PC-3 (cell line): ENCODE results near the gene APOO. TPM values are rescaled to one million over a fixed set of nuclear protein-coding genes. Genes with fewer than 3 reads are reported as not detected.

ENCODE experiments used
- ATAC-seq: fragments of 200-7000 bp; cut with Tn5 transposase; 2 replicates; pipeline ENCODE4 v1.9.1; 2020; ENCODE audit warnings: mild to moderate bottlenecking, moderate library complexity
- BruUV-seq: library from RNA; stranded (reverse); fragments of 400-500 nt; replicated peaks from 2 replicates; lab custom pipeline; 2021; lab: Mats Ljungman, UMichigan
- CTCF ChIA-PET: fragments of 300-600 bp; sonication (Branson Sonifier 250); formaldehyde crosslinking; loops from one replicate; lab custom pipeline; 2022; ENCODE audit warnings: antibody characterized with exemption; lab: Charles Lee
- POLR2A ChIA-PET: fragments of 300-600 bp; sonication (Branson Sonifier 250); formaldehyde crosslinking; loops from one replicate; lab custom pipeline; 2022; ENCODE audit warnings: antibody characterized with exemption; ENCODE audit not compliant: unreplicated experiment; lab: Charles Lee
- DNase-seq: peaks from one replicate; pipeline ENCODE4 v3.0.0-alpha.2; 2015
- H2AFZ ChIP-seq: fragments of 300-600 bp; sonication (generic); 2 replicates; pipeline ENCODE4 v1.6.0; 2016; ENCODE audit warnings: antibody characterized with exemption, low read length
- H3F3A ChIP-seq: fragments of 300-600 bp; sonication (generic); one replicate; pipeline ENCODE4 v1.6.0; 2017; ENCODE audit warnings: antibody characterized with exemption, low read length, control low read depth, mild to moderate bottlenecking; ENCODE audit not compliant: unreplicated experiment
- H3K27ac ChIP-seq: fragments of 300-600 bp; sonication (generic); 2 replicates; pipeline ENCODE4 v1.5.1; 2016; ENCODE audit warnings: mild to moderate bottlenecking, low read length
- H3K27me3 ChIP-seq: fragments of 300-600 bp; sonication (generic); 2 replicates; pipeline ENCODE4 v1.6.1; 2016; ENCODE audit warnings: low read length, mixed read lengths
- H3K36me3 ChIP-seq: fragments of 300-600 bp; sonication (generic); 2 replicates; pipeline ENCODE4 v1.6.1; 2016; ENCODE audit warnings: low read depth, mixed run types, low read length, mixed read lengths
- H3K4me1 ChIP-seq: fragments of 300-600 bp; sonication (generic); 2 replicates; pipeline ENCODE4 v1.5.1; 2016; ENCODE audit warnings: low read length; ENCODE audit not compliant: insufficient read depth
- H3K4me2 ChIP-seq: fragments of 300-600 bp; sonication (generic); 2 replicates; pipeline ENCODE4 v1.6.0; 2016; ENCODE audit warnings: low read length
- H3K4me3 ChIP-seq: fragments of 300-600 bp; sonication (generic); 2 replicates; pipeline ENCODE4 v1.5.1; 2016; ENCODE audit warnings: mild to moderate bottlenecking, low read length, mixed read lengths
- H3K79me2 ChIP-seq: fragments of 300-600 bp; sonication (generic); 2 replicates; pipeline ENCODE4 v1.6.1; 2017; ENCODE audit warnings: low read length, mixed read lengths
- H3K9ac ChIP-seq: fragments of 300-600 bp; sonication (generic); 2 replicates; pipeline ENCODE4 v1.6.0; 2016; ENCODE audit warnings: mild to moderate bottlenecking, low read length
- H3K9me2 ChIP-seq: fragments of 300-600 bp; sonication (generic); replicated peaks from 2 replicates; pipeline ENCODE4 v1.6.1; 2016; ENCODE audit warnings: mixed run types, low read length, mixed read lengths
- H3K9me3 ChIP-seq: fragments of 300-600 bp; sonication (generic); 2 replicates; pipeline ENCODE4 v1.6.1; 2016; ENCODE audit warnings: low read length, mixed read lengths
- H4K20me1 ChIP-seq: fragments of 300-600 bp; sonication (generic); 2 replicates; pipeline ENCODE4 v1.6.1; 2016; ENCODE audit warnings: low read length, mixed read lengths
- CTCF ChIP-seq: fragments of 300-600 bp; sonication (generic); conservative IDR thresholded peaks from 2 replicates; pipeline ENCODE4 v1.5.1; 2017; ENCODE audit warnings: antibody characterized with exemption, low read depth, mild to moderate bottlenecking, low read length
- EZH2 ChIP-seq: fragments of 300-600 bp; sonication (generic); IDR thresholded peaks from one replicate; pipeline ENCODE4 v1.6.1; 2017; ENCODE audit warnings: antibody characterized with exemption, mild to moderate bottlenecking, low read length; ENCODE audit not compliant: unreplicated experiment
- EZH2phosphoT487 ChIP-seq: fragments of 300-600 bp; sonication (generic); IDR thresholded peaks from 2 replicates; pipeline ENCODE4 v1.6.1; 2018; ENCODE audit warnings: mild to moderate bottlenecking, antibody characterized with exemption, low read length, borderline replicate concordance
- intact Hi-C: fragments of 100-400 bp; cut with micrococcal nuclease; formaldehyde crosslinking; loops from 2 replicates; pipeline ENCODE4 v1.9.0; 2023
- total RNA-seq: library from RNA; depleted of rRNA; stranded (reverse); fragments of >200 nt; gene quantifications from 2 replicates; pipeline ENCODE4 v1.2.3, GENCODE V29; 2014

APOO gene
- total RNA-seq, 1 experiment from 2014 or later: 34.0 TPM

GRCh38 chrX:23785580-23785979, 122.2 kb downstream of the APOO start:
- no peaks in the 10 kb centered on the region for H3K9me2 ChIP-seq
- H2AFZ ChIP-seq: no peak overlapping the region
- peak overlapping the region; percentile 81; the same call in 1 of the 2 replicates for H3K27ac ChIP-seq
- H3K9ac ChIP-seq: peak overlapping the region; percentile 94; the same call in 1 of the 2 replicates
- BruUV-seq: no TSS peak
- no peak for DNase-seq
- POLR2A ChIA-PET: interaction anchor here (0.6 kb wide), 1 partner anchor 22 kb away, joined by 4 read pairs; no protein-coding TSS in a partner anchor
- peak overlapping the region; percentile 89 for H3K4me2 ChIP-seq
- no peaks in the 10 kb centered on the region for H3K27me3 ChIP-seq
- H3K4me1 ChIP-seq: peaks cover 35% of the 10 kb centered on the region
- peak overlapping the region; percentile 97 for H3K4me3 ChIP-seq
- no peak for ATAC-seq
- peaks cover 24% of the 10 kb centered on the region for H3F3A ChIP-seq
- H3K79me2 ChIP-seq: peaks cover 23% of the 10 kb centered on the region
- TF ChIP-seq CTCF (no peak), EZH2phosphoT487 (no peak), EZH2 (no peak)
- CTCF ChIA-PET: no interaction called here
- H3K9me3 ChIP-seq: no peaks in the 10 kb centered on the region
- peaks cover 11% of the 10 kb centered on the region for H3K36me3 ChIP-seq
- intact Hi-C loops: no loop called here
- peaks cover 23% of the 10 kb centered on the region for H4K20me1 ChIP-seq

GRCh38 chrX:23784470-23785331, 123.0 kb downstream of the APOO start:
- Histone ChIP-seq H3K4me1 (peaks cover 36% of the 10 kb centered on the region), H3K9me2 (no peaks in the 10 kb centered on the region), H3K36me3 (peaks cover 11% of the 10 kb centered on the region), H3K4me2 (peak overlapping the region; percentile 89), H3K4me3 (peak overlapping the region; percentile 97), H4K20me1 (peaks cover 23% of the 10 kb centered on the region), H3K79me2 (peaks cover 23% of the 10 kb centered on the region), H3K27ac (peak overlapping the region; percentile 81), H3F3A (peaks cover 24% of the 10 kb centered on the region), H3K27me3 (no peaks in the 10 kb centered on the region), H3K9me3 (no peaks in the 10 kb centered on the region), H3K9ac (peak overlapping the region; percentile 94), H2AFZ (no peak overlapping the region)
- DNase-seq (peak; percentile 71), ATAC-seq (peak; percentile 2)
- ChIA-PET CTCF (interaction anchor here (0.7 kb wide), 1 partner anchor 1809 kb away, joined by 4 read pairs; no protein-coding TSS in a partner anchor), POLR2A (interaction anchor here (0.6 to 1.5 kb wide), 2 partner anchors 23 kb away, joined by 4 to 17 read pairs; no protein-coding TSS in a partner anchor)
- intact Hi-C loops: loop anchor here (1.0 kb wide), 1 partner anchor 23 kb away; no protein-coding TSS in a partner anchor
- no TSS peak for BruUV-seq
- TF ChIP-seq CTCF: no peak
- no peak for TF ChIP-seq EZH2phosphoT487
- TF ChIP-seq EZH2: no peak
